Sigmoid colon (tissue), 7 donors: ENCODE data around the gene DBX1. TPM values are rescaled to one million over a fixed set of nuclear protein-coding genes. Genes with fewer than 3 reads are reported as not detected.

Source experiments
- DNase-seq: peaks from one replicate; pipeline ENCODE4 v3.0.0-alpha.2; 2019
- H3K27ac ChIP-seq, 4 donors: fragments of 200-600 bp; sonication (generic); one replicate each; pipeline ENCODE4 v1.5.1; 2016 to 2019; ENCODE audit warnings: mild to moderate bottlenecking in 1 of 4
- H3K27me3 ChIP-seq, 3 donors: fragments of 200-600 bp; sonication (generic); one replicate each; pipeline ENCODE4 v1.5.1; 2019; ENCODE audit warnings: mild to moderate bottlenecking in 1 of 3
- H3K36me3 ChIP-seq, 4 donors: fragments of 200-600 bp; sonication (generic); one replicate each; pipeline ENCODE4 v1.5.1; 2016 to 2019
- H3K4me1 ChIP-seq, 4 donors: fragments of 200-600 bp; sonication (generic); one replicate each; pipeline ENCODE4 v1.5.1; 2017 to 2019
- H3K4me3 ChIP-seq, 4 donors: fragments of 200-600 bp; sonication (generic); one replicate each; pipeline ENCODE4 v1.5.1; 2017 to 2019; ENCODE audit warnings: mild to moderate bottlenecking in 2 of 4, moderate library complexity in 1 of 4
- H3K9me3 ChIP-seq, 4 donors: fragments of 200-600 bp in 3 of 4; sonication (generic) in 3 of 4; one replicate each; pipeline versions ENCODE4 v1.5.1 to v1.6.1; 2013 to 2019
- EP300 ChIP-seq, 4 donors: sonication (generic); formaldehyde crosslinking; IDR thresholded peaks; one replicate each; pipeline ENCODE4 v1.6.1; 2017; ENCODE audit warnings: antibody characterized with exemption in 4 of 4
- POLR2A ChIP-seq, 2 donors: fragments of 450-650 bp; IDR thresholded peaks; one replicate each; pipeline ENCODE4 v1.6.1; 2016; ENCODE audit warnings: antibody characterized with exemption in 2 of 2, mild to moderate bottlenecking in 2 of 2, moderate library complexity in 2 of 2
- POLR2AphosphoS5 ChIP-seq, 4 donors: sonication (generic); formaldehyde crosslinking; IDR thresholded peaks; one replicate each; pipeline ENCODE4 v1.6.1; 2017; ENCODE audit warnings: antibody characterized with exemption in 4 of 4
- WGBS, 2 donors: extraction: QIAGEN DNeasy Blood & Tissue Kit; methylation state at CpG; one replicate each; pipeline ENCODE4 v1.1.7; 2013; 5-methylcytosine and 5-hydroxymethylcytosine counted together
- intact Hi-C: fragments of 100-400 bp; cut with DNase I; formaldehyde crosslinking; loops from one replicate; pipeline ENCODE4 v1.15.1; 2023
- polyA plus RNA-seq, 3 donors: library from polyadenylated mRNA; stranded (reverse); fragments of 200-250 nt; gene quantifications; one replicate each; pipeline ENCODE4 v1.2.3, GENCODE V29; 2013
- total RNA-seq, 4 donors: library from RNA; depleted of rRNA; stranded (reverse); fragments of >200 nt; gene quantifications; one replicate each; pipeline ENCODE4 v1.1.0, GENCODE V29; 2016
- TF ChIP-seq, protein P1 (sequence below), 4 experiments: fragments of 450-650 bp in 3 of 4; fragments of 200-600 bp in 1 of 4; IDR thresholded peaks; one replicate each; pipeline ENCODE4 v1.5.1; 2016 to 2019; ENCODE audit warnings: antibody characterized with exemption in 4 of 4, mild to moderate bottlenecking in 3 of 4, moderate library complexity in 2 of 4
- donor health status: healthy with polysubstance abuse.
- donor health status: Bipolar disorder and iron deficiency.
- donor health status: healthy.

DBX1 gene
- total and polyA plus RNA-seq, 7 donors: not detected

DNA sequence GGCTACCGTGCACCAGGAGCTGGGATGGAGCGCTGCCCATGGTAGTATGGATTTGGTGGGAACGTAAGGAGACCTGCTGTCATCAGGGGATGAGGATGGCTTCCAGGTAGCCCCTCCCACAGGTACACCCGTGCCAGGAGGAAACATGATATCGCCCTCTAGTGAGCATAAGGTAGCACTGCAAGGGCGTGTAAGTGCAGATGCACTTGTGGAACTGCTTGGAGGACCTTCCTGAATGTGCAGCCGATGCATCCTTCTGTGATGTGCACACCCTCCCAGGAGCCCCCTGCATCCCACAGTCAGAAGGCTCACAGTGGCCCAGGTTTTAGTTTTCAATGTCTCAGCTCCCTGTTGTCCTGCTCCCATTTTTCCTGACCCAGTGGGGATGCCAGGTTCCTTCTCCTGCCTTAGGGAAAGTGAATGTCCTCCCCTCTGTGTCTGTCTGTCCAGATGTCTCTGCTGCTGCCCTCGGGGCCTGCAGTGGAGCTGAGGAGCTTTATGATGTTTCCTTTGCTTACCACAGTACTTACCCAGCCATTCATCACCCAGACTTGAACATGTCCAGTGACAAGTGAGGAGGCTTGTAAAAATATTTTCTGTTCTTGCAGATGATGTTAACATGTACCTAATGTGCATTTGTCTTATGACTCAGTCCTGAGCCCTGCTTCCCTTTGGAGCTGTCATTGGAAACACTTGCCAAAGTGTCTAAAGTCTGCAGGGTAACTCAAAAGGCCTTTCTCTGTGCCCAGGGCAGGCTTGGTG lies 49.2 kb downstream of the DBX1 start:
- no peaks in the 10 kb centered on the region for H3K27me3 ChIP-seq
- TF ChIP-seq POLR2AphosphoS5 (IDR thresholded peaks at IDR 0.05): peak; percentile 77 to 96 (median 96)
- TF ChIP-seq, protein P1, sequence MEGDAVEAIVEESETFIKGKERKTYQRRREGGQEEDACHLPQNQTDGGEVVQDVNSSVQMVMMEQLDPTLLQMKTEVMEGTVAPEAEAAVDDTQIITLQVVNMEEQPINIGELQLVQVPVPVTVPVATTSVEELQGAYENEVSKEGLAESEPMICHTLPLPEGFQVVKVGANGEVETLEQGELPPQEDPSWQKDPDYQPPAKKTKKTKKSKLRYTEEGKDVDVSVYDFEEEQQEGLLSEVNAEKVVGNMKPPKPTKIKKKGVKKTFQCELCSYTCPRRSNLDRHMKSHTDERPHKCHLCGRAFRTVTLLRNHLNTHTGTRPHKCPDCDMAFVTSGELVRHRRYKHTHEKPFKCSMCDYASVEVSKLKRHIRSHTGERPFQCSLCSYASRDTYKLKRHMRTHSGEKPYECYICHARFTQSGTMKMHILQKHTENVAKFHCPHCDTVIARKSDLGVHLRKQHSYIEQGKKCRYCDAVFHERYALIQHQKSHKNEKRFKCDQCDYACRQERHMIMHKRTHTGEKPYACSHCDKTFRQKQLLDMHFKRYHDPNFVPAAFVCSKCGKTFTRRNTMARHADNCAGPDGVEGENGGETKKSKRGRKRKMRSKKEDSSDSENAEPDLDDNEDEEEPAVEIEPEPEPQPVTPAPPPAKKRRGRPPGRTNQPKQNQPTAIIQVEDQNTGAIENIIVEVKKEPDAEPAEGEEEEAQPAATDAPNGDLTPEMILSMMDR (IDR thresholded peaks at IDR 0.05): peak; percentile 23 to 74 (median 70)
- peak; percentile 44 to 93 (median 89) for TF ChIP-seq EP300 (IDR thresholded peaks at IDR 0.05)
- no peak for TF ChIP-seq POLR2A (IDR thresholded peaks at IDR 0.05)
- peaks cover 0 to 54% (median 24%) of the 10 kb centered on the region in 4 donors for H3K36me3 ChIP-seq
- no peaks in the 10 kb centered on the region for H3K9me3 ChIP-seq
- H3K27ac ChIP-seq: peak overlapping the region; percentile 79 to 93 (median 88)
- intact Hi-C loops: loop anchor here (1.0 to 5.0 kb wide), 4 partner anchors 54 to 554 kb away; no protein-coding TSS in a partner anchor
- WGBS, 2 donors: 14 to 19% methylated on average over 8 of the region's 8 CpGs
- peaks cover 0 to 81% (median 69%) of the 10 kb centered on the region in 4 donors for H3K4me1 ChIP-seq
- no peak for DNase-seq
- H3K4me3 ChIP-seq: no peak overlapping the region

DNA sequence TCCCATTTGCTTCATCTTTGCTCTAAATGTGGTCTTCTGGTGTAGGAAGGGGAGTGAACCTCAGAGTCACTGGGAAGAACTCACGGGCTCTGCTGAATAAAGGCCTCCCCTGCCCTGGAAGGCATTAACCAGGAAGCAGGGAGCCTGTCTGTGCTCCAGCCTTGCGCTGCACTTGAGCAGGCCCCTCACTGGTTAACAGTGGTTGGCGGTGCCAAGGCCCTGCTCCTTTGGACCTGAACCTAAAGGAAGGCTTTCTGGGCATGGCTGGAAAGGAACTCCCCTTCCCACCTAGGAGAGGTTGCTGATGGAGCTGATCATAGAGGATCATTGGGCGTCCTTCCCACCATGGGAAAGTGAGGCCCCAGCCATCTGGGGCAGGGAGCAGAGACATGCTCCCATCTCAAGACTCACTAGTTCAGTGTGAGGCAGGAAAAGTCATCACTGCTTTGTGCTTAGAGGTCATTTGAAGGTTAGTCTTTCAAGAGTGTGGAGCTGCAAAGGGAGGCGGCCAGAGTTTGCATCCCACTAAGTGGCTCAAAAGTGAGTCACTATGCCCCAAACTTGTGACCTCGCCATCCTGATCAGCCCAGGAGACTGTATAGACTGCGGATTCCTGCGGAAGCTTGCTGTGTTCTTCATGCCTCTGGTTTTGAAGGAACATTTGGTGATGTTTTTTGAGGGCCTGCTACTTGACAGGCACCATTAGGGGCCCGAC lies 50.4 kb downstream of the DBX1 start:
- 95% methylated on average over 9 of the region's 9 CpGs for WGBS, 2 donors
- DNase-seq: no peak
- Histone ChIP-seq H3K36me3 (peaks cover 4 to 60% (median 28%) of the 10 kb centered on the region in 4 donors), H3K27ac (peak overlapping the region; percentile 79 to 93 (median 88)), H3K4me1 (peaks cover 0 to 71% (median 59%) of the 10 kb centered on the region in 4 donors), H3K27me3 (no peaks in the 10 kb centered on the region), H3K4me3 (no peak overlapping the region), H3K9me3 (no peaks in the 10 kb centered on the region)
- intact Hi-C loops: loop anchor here (5.0 kb wide), 3 partner anchors 53 to 553 kb away; no protein-coding TSS in a partner anchor
- TF ChIP-seq EP300 (IDR thresholded peaks at IDR 0.05) (no peak), POLR2AphosphoS5 (IDR thresholded peaks at IDR 0.05) (no peak), POLR2A (IDR thresholded peaks at IDR 0.05) (no peak)
- TF ChIP-seq, protein P1 (IDR thresholded peaks at IDR 0.05): no peak

Other genes starting within 250 kb of the DBX1 start
- gene HTATIP2, start 203.2 kb upstream of the DBX1 start, total RNA-seq: 10 to 100 TPM; 12.2 to 58.1 (median 39.5) TPM
- 100 to 1,000 TPM; 110 to 318 (median 166) TPM for gene HTATIP2, start 203.2 kb upstream of the DBX1 start, polyA plus RNA-seq
- 10 to 100 TPM; 15.3 to 18.4 (median 17.6) TPM for gene PRMT3, start 227.2 kb upstream of the DBX1 start, total RNA-seq
- 1 to 10 TPM; 4.9 to 8.5 (median 6.6) TPM for gene PRMT3, start 227.2 kb upstream of the DBX1 start, polyA plus RNA-seq